OCI-LY1 (cell line): ENCODE data around the gene RGS9.

Experiments used
- H2AFZ ChIP-seq: fragments of 200-600 bp; sonication (generic), shearing (Covaris generic); 2 replicates; pipeline ENCODE4 v1.6.0; 2014; ENCODE audit warnings: antibody characterized with exemption, mild to moderate bottlenecking, low read length
- H3F3A ChIP-seq: fragments of 200-600 bp; sonication (generic), shearing (Covaris generic); 2 replicates; pipeline ENCODE4 v1.6.0; 2014; ENCODE audit warnings: mild to moderate bottlenecking, antibody characterized with exemption, low read length, moderate library complexity; ENCODE audit not compliant: insufficient read depth
- H3K27ac ChIP-seq: fragments of 200-600 bp; sonication (generic); 2 replicates; pipeline ENCODE4 v1.5.1; 2014; ENCODE audit warnings: low read length, mixed run types, mild to moderate bottlenecking, low read depth; ENCODE audit not compliant: poor library complexity, severe bottlenecking
- H3K27me3 ChIP-seq: fragments of 200-600 bp; sonication (generic); 2 replicates; pipeline ENCODE4 v1.6.0; 2014; ENCODE audit warnings: antibody characterized with exemption, mild to moderate bottlenecking, low read length, moderate library complexity; ENCODE audit not compliant: insufficient read depth
- H3K36me3 ChIP-seq: fragments of 200-600 bp; sonication (generic); 2 replicates; pipeline ENCODE4 v1.6.1; 2014; ENCODE audit warnings: mild to moderate bottlenecking, antibody characterized with exemption, low read length, moderate library complexity, mixed read lengths; ENCODE audit not compliant: insufficient read depth
- H3K4me1 ChIP-seq: fragments of 200-600 bp; sonication (generic); 2 replicates; pipeline ENCODE4 v1.5.1; 2014; ENCODE audit warnings: mild to moderate bottlenecking, low read length, moderate library complexity; ENCODE audit not compliant: insufficient read depth, severe bottlenecking
- H3K4me2 ChIP-seq: fragments of 200-600 bp; sonication (generic), shearing (Covaris generic); 2 replicates; pipeline ENCODE4 v1.6.1; 2014; ENCODE audit warnings: low read length
- H3K4me3 ChIP-seq: fragments of 200-600 bp; sonication (generic); 2 replicates; pipeline ENCODE4 v1.5.1; 2014; ENCODE audit warnings: low read length, low read depth, mild to moderate bottlenecking, mixed read lengths; ENCODE audit not compliant: poor library complexity, severe bottlenecking
- H3K79me2 ChIP-seq: fragments of 200-600 bp; shearing (Covaris generic); 2 replicates; pipeline ENCODE4 v1.6.1; 2016; ENCODE audit warnings: mixed run types, low read length, mixed read lengths; ENCODE audit not compliant: insufficient read depth
- H3K9ac ChIP-seq: fragments of 200-600 bp; sonication (generic), shearing (Covaris generic); 2 replicates; pipeline ENCODE4 v1.6.1; 2014; ENCODE audit warnings: mild to moderate bottlenecking, low read length, mixed read lengths
- H3K9me2 ChIP-seq: fragments of 200-600 bp; sonication (generic), shearing (Covaris generic); 2 replicates; pipeline ENCODE4 v1.6.1; 2014; ENCODE audit warnings: low read depth, mild to moderate bottlenecking, low read length, mixed read lengths
- H3K9me3 ChIP-seq: fragments of 200-600 bp; shearing (Covaris generic); 2 replicates; pipeline ENCODE4 v1.6.1; 2014; ENCODE audit warnings: low read length, mixed read lengths
- H4K20me1 ChIP-seq: fragments of 200-600 bp; sonication (generic), shearing (Covaris generic); 2 replicates; pipeline ENCODE4 v1.6.0; 2016; ENCODE audit warnings: mild to moderate bottlenecking, low read length; ENCODE audit not compliant: insufficient read depth
- EZH2 ChIP-seq: fragments of 200-600 bp; sonication (generic), shearing (Covaris generic); IDR thresholded peaks from 2 replicates; pipeline ENCODE4 v1.8.0; 2017; ENCODE audit warnings: borderline replicate concordance, mixed run types, mild to moderate bottlenecking, antibody characterized with exemption, low read length, moderate library complexity, mixed read lengths
- TF ChIP-seq, protein P1 (sequence below): fragments of 200-600 bp; sonication (generic), shearing (Covaris generic); IDR thresholded peaks from 2 replicates; pipeline ENCODE4 v1.5.1; 2017; ENCODE audit warnings: mild to moderate bottlenecking, antibody characterized with exemption, low read length, moderate library complexity, mixed read lengths

The RGS9 gene

DNA sequence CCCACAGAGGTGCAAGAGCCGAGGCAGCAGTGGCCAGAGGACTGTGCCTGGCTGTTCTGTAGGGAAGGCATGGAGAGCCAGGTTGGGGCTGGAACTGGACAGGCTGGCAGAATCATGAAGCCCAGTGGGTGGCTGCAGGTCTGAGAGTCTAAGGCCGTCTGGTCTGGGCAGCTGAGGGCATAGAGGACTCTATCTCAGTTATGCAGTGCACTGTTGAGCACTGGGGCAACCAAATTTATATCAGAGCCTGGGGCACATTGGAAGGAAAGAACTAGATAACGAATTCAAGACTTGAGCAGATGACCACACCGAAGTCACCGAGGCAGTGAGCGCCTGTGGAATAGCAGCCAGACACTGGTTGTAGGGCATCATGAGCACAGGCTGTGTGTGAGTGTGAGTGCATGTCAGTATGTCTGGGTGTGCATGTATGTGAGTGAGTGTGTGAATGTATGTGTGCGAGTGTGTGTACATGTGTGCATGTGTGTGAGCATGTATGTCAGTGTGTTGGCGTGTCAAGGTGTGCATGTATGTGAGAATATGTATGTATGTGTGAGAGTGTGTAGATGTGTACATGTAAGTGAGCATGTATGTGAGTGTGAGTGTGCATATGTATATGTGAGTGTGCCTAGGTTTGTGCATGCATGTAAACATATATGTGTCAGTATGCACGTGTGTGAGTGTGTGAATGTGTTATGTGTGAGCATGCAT is 37.0 kb downstream of the RGS9 start:
- no peaks in the 10 kb centered on the region for H3K36me3 ChIP-seq
- no peaks in the 10 kb centered on the region for H4K20me1 ChIP-seq
- H3K27me3 ChIP-seq, result no peaks in the 10 kb centered on the region; the same call in 1 of the 2 replicates
- H3K79me2 ChIP-seq, result no peaks in the 10 kb centered on the region
- TF ChIP-seq, protein P1, sequence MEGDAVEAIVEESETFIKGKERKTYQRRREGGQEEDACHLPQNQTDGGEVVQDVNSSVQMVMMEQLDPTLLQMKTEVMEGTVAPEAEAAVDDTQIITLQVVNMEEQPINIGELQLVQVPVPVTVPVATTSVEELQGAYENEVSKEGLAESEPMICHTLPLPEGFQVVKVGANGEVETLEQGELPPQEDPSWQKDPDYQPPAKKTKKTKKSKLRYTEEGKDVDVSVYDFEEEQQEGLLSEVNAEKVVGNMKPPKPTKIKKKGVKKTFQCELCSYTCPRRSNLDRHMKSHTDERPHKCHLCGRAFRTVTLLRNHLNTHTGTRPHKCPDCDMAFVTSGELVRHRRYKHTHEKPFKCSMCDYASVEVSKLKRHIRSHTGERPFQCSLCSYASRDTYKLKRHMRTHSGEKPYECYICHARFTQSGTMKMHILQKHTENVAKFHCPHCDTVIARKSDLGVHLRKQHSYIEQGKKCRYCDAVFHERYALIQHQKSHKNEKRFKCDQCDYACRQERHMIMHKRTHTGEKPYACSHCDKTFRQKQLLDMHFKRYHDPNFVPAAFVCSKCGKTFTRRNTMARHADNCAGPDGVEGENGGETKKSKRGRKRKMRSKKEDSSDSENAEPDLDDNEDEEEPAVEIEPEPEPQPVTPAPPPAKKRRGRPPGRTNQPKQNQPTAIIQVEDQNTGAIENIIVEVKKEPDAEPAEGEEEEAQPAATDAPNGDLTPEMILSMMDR, result no peak
- TF ChIP-seq EZH2, result no peak
- no peaks in the 10 kb centered on the region for H3K9me2 ChIP-seq
- H3K9ac ChIP-seq, result no peak overlapping the region
- H3K4me3 ChIP-seq, result no peak overlapping the region
- no peaks in the 10 kb centered on the region for H3F3A ChIP-seq
- no peaks in the 10 kb centered on the region for H3K9me3 ChIP-seq
- H3K4me2 ChIP-seq, result no peak overlapping the region
- H2AFZ ChIP-seq, result no peak overlapping the region
- no peaks in the 10 kb centered on the region for H3K4me1 ChIP-seq
- H3K27ac ChIP-seq, result no peak overlapping the region

DNA sequence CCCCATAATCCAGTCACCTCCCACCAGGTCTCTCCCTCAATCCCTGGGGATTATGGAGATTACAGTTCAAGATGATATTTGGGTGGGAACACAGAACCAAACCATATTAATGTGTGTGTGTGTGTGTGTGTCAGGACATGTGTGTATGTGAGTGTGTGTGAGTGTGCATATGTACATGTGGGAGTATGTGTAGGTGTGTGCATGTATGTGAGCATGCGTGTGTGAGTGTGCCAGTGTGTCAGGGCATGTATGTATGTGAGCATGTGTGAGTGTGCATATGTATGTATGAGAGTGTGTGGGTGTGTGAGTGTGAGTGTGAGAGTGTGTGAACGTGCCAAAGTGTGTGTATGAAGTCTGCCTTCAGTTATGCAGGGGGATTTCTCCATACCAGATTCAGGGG is 37.8 kb downstream of the RGS9 start:
- no peak overlapping the region for H3K4me3 ChIP-seq
- H3K9me2 ChIP-seq, result no peaks in the 10 kb centered on the region
- H3K36me3 ChIP-seq, result no peaks in the 10 kb centered on the region
- no peaks in the 10 kb centered on the region; the same call in 1 of the 2 replicates for H3K27me3 ChIP-seq
- TF ChIP-seq EZH2, result no peak
- TF ChIP-seq, protein P1, result no peak
- H2AFZ ChIP-seq, result no peak overlapping the region
- no peak overlapping the region for H3K4me2 ChIP-seq
- no peak overlapping the region for H3K27ac ChIP-seq
- H4K20me1 ChIP-seq, result no peaks in the 10 kb centered on the region
- no peak overlapping the region for H3K9ac ChIP-seq
- no peaks in the 10 kb centered on the region for H3K79me2 ChIP-seq
- H3K4me1 ChIP-seq, result peaks cover 6% of the 10 kb centered on the region
- no peaks in the 10 kb centered on the region for H3F3A ChIP-seq
- no peaks in the 10 kb centered on the region for H3K9me3 ChIP-seq

DNA sequence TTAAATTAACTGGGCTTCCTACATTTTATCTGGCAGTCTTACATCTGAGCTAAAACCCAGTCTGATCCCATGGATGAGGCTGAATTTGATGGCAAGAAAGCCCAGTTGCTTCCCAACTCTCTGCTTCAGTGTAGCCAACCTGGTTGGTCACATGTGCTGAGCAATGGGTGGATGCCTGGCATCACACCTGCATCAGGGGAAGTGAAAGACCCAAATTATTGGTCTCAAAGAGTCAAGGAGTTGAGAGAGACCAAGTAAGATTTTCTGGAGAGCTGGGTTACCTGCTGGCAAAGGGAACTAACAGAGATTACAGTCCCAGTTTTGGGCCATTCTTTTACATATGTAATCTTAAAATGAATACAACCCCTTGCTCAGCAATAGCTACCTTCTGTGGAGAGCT is 38.8 kb downstream of the RGS9 start:
- Histone ChIP-seq H3K27ac (no peak overlapping the region), H3K27me3 (no peaks in the 10 kb centered on the region; the same call in 1 of the 2 replicates), H3F3A (no peaks in the 10 kb centered on the region), H2AFZ (no peak overlapping the region), H3K4me1 (peaks cover 8% of the 10 kb centered on the region), H3K4me2 (no peak overlapping the region), H4K20me1 (no peaks in the 10 kb centered on the region), H3K9me2 (no peaks in the 10 kb centered on the region), H3K9ac (no peak overlapping the region), H3K9me3 (no peaks in the 10 kb centered on the region), H3K79me2 (no peaks in the 10 kb centered on the region), H3K36me3 (no peaks in the 10 kb centered on the region), H3K4me3 (no peak overlapping the region)
- TF ChIP-seq EZH2, result no peak
- TF ChIP-seq, protein P1, result no peak
